Fibroblast of skin of scalp (primary cell): ENCODE results near the gene ROM1. TPM values are rescaled to one million over a fixed set of nuclear protein-coding genes. Genes with fewer than 3 reads are reported as not detected.
"Not testable (repeated sequence)": the region's sequence is repeated elsewhere in the genome, so short reads cannot be mapped to it uniquely, and the experiment has no call there.

Experiments used
- DNase-seq: peaks from one replicate; pipeline ENCODE4 v3.0.0-alpha.2; 2013
- polyA plus RNA-seq, 2 experiments: library from polyadenylated mRNA; unstranded; fragments of 120-200 nt; gene quantifications; one replicate each; pipeline ENCODE4 v1.2.1, GENCODE V29; 2013; ENCODE audit not compliant: insufficient read length in 2 of 2

The ROM1 gene, protein sequence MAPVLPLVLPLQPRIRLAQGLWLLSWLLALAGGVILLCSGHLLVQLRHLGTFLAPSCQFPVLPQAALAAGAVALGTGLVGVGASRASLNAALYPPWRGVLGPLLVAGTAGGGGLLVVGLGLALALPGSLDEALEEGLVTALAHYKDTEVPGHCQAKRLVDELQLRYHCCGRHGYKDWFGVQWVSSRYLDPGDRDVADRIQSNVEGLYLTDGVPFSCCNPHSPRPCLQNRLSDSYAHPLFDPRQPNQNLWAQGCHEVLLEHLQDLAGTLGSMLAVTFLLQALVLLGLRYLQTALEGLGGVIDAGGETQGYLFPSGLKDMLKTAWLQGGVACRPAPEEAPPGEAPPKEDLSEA
- polyA plus RNA-seq (2013, experiment 1 of 2; ENCODE audit: insufficient read length): 2.4 TPM
- 2.9 TPM for polyA plus RNA-seq (2013, experiment 2 of 2; ENCODE audit: insufficient read length)

DNA sequence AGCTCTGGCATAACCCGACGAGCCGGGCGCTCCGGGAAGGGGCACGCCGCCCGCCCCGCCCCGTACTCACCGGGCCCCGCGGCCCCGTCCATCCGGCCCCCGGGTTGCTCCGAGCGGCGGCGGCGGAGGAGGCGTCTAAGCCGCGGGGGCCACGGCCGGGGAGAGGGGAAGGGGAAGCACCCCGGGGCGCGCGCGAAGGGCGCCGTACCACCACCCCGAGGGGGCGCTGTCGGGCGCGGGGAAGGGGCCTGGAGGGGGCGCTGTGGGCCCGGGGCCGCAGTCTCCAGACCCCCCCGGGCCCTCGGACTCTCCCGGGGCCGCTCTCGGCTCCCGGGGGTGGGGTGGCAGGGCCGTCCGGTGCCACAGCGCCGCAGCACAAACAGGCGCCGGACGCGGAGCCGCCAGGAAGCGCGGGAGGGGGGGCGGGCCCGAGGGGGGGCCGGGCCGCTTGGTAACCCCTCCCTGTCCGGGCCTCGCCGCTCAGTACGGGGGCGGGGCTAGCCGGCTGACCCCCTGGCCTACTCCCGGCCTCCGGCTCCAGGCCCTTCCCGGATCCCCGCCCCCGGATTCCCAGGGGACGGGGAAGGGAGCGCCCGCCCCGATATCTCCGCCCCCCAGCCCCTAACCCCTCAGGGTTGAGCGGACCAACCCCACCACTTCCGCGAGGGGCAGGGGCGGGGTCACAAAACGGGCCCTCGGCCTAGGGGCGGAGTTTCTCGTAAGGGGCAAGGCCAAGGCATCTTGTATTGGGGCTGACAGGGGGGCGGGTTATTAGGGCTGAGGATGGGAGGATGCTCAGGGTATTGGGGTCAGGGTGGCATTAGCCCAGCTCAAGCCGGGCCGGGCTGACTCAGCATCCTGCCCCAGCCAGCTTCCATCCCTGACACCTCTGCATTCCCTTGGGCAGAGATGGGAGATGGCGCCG, at the start of gene ROM1, which contains the start of gene EML3:
ROM1 (plus strand) TSS at position 892 of the 925 bp plus-strand sequence; CDS start at position 917, 25 bp downstream.
EML3 (minus strand) TSS at position 410 of the 925 bp plus-strand sequence; CDS start at position 92, 318 bp downstream.
- DNase-seq: peak; percentile 88

DNA sequence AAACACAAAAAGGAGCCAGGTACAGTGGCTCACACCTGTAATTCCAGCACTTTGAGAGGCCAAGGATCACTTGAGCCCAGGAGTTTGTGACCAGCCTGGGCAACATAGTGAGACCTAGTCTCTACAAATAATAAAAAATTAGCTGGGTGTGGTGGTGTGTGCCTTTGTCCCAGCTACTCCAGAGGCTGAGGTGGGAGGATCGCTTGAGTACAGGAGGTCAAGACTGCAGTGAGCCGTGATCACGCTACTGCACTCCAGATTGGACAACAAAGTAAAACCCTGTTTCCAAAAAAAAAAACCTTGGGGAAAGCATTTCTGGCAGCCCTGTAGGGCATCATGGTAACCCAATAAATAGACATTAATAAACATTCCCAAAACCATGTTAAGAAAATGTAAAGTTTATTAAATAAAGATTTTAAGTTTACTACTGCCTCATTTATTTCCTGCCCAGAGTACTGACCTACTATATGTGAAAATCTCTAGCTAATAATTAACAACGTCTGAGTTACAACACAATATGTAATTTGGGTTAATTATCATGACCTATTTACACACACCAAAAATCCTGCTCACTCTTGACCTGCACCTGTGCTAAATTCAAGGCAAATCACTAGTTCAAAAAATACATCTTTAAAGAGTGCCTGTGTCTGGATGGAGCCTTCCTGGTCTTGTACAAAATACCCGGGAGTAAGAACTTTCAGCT, 47.8 kb upstream of the ROM1 start:
- DNase-seq: no peak

DNA sequence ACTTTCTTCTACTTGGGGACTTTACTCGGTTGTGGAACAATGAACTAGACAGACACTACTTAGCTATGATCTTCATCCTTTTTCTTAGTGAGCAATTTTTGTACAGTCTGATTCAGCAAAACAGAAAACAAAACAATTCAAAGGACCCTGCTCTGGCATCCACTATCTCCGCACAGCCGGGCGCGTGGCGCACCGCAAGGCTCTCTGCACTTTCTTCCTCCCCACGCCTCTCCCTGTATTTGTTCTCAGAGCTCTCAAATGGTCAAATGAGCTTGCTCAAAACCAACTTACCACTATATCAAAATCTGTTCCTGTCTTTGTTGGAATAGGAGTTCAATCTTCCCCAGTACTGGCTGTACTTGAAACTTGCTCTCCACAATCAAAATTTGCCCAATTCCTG, 46.8 kb upstream of the ROM1 start:
- DNase-seq: no peak

DNA sequence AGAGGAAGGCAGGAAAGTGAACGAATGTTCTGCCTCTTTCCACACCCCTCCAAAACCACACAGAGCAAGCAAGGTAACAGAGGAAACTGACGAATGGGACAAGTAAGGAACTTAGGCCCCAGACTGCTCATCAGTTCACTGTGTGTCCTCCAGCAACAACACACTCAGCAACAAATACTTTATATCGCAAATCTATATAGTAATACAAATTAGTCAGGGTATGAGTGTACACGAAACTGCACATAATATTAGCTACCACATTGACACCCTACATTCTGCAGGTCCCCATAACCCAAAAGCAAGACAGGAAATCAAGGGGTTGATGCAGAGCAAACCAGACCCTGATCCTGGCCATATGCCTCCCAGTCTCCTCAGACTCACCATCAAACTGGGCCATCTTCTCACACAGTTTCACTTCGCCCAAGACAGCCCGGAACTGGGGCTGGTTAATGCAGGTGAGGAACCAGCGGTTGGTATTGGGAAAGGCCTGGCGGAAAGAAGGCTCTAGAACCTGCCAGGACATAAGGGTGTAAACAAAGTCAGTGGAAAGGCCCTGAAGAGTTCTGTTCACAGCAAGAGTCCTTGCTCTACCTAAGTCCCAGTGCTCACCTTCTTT, 45.9 kb upstream of the ROM1 start:
- no peak for DNase-seq

DNA sequence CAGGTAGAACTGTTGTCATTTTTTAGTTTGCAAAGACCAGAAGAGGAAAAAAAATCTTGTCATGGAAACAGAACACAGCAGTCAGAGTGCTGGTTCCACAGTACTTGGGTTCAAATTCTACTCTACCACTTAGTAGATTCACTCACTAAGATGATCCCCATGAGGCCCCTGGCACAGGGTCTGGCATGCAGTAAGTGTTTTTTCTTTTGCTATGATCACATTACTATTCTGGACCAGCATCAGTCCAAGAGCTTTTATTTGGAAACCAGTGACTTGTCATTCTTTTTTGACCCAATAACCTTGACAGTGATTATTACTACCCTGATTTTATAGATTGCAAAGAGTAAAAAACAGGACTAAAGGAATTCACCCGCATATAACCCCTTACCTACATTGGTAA, 43.4 kb upstream of the ROM1 start:
- DNase-seq: no peak

DNA sequence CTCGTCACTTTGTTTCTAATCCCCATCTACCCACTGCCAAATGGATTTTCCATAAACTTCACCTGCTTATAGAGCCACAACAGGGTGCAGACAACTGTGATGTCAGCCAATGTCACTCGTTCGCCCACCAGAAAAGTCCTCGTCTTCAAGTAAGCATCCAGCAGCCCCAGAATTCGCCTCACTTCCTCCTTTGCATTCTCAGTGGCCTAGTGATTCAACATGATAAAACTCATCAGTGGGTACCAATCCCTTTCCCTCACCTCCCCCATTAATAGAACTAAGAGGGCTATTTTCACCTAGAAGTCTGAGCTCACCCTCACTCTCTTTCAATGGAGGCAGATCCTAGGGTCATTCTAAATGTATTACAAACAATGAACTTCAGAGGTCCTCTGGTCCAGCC, 42.2 kb upstream of the ROM1 start:
- not testable (repeated sequence) for DNase-seq

DNA sequence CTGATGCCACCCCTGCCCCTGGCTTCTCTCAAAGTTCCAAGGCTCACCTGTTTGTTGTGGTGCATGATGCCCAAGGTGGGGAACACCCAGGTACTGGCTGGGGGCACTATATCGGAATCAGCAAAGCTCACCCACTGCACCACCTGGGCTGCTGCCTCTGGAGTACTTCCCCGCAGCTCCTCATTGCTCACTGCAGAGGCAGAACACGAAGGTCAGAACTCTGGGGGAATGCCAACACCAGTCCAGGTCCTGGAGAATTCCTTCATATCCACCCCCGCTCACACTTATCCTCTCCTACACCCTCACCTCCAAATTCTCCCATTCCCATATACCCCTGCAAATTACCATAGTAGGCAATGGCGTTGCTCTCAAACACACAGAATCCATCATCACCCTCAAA, 41.6 kb upstream of the ROM1 start:
- DNase-seq: not testable (repeated sequence)

DNA sequence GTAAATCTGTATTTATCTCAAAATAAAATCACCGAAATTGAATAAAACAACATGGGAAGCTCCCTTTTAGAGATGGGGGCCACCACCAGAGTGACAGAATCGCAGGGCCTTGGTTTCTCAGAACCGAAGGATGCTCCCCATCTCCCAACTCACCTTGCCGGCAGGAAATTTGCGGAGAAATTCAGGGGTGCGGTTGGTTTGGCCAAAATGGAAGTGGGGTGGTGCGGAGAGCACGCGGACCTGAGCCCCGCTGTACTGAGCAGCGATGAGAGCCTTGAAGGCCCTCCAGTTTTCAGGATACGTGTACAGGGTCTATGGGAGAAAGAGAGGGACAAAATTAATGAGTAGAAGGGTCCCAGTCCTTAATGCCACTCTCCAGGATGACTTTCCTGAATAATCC, 40.6 kb upstream of the ROM1 start:
- no peak for DNase-seq

DNA sequence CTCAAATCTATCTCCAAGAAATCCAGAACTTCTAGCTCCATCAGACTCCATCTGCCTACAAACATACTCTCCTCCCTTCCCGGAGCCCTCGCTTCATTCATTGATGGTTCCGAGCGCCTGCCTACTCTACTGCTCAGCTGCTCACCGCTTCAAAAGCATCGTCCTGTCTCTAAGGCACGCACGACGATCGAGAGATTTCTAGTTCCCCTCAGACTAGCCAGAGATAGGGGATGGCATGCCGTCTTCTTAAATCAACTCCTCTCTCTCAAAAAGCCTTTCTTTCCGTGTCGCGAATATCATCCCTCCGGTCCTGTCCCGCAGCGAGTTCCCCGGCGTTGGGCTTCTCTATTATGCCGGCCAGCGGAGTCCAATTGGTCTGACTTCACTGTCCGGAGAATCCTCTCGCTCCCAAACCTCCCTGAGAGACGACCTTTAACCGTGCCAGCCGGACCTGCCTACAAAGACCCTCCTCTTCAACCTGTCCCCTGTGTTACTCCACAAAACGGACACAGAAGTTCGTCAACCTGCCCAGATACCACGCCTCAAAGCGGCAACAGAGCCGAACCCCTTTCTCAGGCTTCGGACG, 40.0 kb upstream of the ROM1 start:
- DNase-seq: no peak

DNA sequence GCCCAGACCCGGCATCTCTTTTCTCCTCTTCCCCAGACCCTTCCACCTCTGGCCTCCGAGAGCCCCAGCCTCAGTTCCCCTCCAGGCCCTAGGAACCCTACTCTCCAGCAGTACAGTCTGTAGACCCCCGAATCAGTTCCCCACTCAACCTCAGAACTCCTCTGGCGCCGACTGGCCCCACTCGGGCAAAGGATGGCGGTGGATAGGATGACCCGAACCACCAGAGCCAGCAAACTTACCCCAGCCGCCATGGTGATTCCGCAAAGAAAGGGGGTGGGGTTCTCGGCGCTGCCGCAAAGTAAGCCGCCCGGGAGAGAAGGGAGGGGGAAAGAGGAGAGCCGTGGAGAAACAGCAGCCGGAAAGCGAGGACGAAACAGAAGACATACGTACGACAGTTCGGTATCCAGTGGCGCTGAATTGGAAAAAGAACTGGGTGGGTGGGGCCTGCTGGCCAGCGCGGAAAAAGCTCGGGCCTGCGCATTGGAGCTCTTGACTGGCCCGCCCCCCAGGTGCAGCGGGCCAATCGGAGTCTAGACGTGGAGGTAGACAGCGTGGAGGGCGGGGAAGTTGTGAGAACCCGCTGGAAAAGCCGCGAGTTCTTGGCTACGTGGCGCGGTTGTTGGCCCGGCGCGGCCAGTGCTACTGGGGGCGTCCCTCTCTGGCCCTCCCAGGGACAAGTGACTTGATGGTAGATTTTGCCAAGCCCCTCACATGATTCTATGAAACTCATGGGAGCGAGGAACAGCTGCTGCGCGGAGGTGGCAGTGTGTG, 39.3 kb upstream of the ROM1 start, which contains the start of gene EEF1G:
EEF1G (minus strand) TSS at position 300 of the 771 bp plus-strand sequence; CDS start at position 251, 49 bp downstream.
- DNase-seq: peak; percentile 100

DNA sequence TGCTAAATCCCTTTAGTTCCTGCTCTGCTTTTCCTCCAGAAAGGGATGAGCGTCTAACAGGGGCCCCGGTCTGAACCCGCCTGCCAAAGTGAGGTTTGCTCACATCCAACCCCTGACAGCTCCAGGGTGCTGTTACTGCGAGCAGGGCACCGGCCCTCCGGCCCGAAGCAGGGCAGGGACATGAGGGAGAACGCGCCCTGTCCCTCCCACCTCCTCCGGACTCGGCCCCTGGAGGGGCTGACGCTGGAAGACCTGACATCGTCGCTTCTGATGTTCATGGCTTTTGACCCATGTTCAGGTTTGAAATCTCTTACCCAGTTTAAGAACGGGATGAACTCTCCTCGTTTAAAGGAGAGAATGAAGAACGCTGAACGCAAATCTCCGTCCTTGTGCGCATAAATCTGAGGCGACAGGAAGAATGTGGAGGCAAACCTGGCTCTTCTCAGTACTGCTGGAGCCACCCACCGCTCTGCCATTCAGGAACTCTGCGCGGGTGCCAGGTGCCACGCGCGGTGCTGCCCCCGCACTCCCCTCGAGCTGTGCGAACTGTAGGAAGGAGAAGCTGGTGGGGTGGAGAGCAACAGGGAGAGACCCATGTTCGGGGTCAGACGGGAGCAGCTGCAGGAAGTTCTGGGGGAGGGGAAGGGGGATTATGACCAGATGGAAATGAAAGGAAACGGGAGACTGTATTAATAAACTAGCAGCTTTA, 38.5 kb upstream of the ROM1 start:
- DNase-seq: peak; percentile 30

DNA sequence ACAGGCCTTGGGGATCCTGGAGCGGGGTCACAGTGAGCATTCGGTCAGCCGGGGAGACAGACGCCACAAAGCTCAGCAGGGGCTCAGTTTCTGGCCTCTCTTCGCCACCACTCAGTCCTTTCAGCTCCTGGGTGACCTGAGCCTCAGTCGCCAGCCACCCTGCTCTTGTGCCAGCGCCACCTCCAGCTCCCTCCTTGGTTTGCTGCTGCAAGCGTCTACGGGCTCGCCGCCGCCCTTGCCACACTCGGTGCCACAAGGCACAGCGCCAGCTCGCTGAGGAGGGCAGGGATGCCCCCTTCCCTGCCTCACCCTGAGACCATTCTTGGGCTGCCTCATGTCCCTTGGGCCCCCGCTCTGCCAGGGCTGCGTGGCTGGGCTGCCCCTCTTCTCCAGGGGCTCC, 37.9 kb upstream of the ROM1 start:
- no peak for DNase-seq

DNA sequence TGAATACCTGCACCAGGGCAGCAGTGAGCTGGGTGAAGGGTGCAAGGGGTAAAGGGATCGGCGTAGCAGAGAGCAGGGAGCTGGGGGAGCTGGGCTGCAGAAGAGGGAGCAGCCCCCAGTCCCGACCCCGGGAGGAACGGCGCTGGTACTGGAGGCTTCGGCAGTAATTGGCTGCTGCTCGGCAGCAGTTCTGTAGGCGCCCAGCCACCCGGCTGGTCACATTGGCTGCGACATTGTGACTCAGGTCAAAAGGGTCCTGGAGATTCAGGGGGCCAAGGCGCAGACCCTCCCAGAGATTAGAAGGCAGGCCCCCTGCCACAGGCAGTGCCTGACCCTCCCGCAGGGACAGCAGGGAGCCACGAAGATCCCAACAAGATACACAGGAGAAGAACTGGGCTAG, 37.2 kb upstream of the ROM1 start:
- DNase-seq: no peak

DNA sequence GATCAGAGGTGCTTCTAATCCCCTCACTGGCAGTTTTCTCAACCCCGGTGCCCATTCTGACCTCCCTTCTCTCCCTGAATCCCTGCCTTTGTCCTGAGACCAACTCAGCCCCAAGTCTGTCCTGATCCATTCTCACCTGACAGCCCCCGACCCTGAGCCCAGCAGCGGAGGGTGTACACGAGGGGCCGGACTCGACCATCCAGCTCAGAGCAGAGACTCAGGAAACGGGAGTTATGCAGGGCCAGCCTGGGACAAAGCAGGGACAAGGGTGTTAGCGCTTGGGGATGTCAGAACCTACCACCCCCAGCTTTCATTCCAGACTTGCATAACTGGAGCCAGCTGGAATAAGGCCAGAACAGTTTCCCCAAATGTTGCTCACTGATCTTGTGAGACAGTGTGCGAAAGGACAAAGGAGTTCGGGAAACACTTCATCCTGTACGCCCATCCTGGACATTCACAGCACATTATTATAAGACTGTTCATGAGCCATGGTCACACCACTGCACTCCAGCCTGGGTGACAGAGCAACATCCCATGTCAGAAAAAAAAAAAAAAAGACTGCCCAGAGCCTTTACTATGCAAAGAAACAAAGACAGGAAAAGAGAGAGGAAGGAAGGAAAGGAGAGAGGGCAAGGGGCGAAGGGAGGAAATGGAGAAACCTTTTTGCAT, 35.9 kb upstream of the ROM1 start:
- DNase-seq: no peak

DNA sequence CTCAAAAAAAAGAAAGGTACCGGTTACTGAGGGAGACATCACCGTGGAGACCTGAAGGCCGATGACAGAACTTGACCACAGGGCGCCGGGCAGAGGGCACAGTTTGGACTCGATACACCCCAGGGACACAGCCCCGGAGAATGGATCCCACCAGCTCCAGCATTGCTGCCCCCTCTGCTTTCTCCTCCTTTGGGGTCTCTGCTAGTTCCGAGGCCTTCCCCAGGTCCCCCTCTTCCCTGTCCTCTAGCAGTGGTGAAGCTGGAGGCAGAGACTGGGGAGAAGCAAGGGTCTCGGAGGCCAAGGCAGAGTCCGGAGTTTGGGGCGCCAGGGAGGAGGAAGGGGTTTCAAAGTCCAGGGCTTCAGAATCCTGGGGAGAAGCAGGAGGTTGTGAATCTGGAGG, 34.5 kb upstream of the ROM1 start:
- no peak for DNase-seq

DNA sequence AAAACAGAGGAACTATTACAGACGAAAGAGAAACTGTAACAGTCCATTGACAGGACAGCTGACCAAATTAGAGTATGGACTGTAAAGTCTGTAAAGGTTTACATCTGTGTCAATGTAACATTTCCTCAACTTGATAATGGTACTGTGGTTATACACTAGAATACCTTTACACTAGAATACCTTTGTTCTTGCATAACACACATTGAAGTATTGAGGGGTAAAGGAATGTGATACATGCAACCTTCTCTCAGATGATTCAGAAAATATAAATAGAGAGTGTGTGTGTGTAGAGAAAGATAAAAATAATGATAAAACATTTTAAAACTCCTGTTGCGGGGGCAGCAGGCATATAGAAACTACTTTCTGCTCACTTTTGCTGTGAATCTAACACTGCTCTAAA, 33.8 kb upstream of the ROM1 start:
- no peak for DNase-seq

DNA sequence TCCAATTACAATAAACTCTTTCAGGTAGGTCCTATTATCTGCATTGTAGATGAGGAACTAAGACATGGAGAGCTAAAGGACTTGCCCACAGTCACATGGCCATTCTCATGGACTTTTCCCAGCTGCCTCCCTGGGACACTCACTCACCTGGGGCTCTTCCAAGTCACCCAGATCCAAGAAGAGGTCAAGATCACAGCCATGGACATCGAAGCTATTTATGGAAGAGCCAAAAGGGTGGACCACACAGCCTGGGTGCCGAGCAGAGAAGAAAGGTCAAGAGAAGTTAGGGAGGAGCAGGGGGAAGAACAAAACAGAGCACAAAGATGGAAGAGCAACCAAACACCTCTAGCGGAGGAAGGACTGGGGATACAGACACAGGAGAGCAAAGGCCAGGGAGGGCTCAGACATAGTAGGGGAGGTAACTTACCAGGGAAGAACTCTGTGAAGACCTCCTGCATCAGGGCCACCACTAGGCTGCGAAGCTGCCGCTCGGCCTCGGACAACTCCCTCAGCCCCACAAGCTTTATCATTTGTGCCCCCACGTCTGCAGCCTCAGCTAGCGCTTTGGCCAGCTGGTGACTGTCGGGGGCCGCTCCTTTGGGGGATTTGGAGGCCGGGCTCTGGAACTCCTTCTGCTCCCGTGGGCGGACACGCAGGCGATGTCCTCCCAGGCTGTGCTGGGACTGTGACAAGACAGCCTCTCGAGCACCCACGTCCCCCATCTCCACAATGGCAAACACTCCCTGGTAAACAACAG, 31.9 kb upstream of the ROM1 start:
- DNase-seq: no peak

DNA sequence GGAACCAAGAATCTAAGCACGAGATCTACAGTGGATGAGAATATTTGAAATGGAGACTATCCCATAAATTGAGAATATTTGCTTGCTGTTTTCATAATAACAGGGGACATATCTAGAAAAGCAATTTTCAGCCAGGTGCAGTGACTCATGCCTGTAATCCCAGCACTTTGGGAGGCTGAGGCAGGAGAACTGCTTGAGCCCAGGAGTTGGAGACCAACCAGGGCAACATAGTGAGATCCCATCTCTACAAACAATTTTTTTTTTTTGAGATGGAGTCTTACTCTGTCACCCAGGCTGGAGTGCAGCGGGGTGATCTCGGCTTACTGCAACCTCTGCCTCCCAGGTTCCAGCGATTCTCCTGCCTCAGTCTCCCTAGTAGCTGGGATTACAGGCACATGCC, 31.3 kb upstream of the ROM1 start:
- not testable (repeated sequence) for DNase-seq

DNA sequence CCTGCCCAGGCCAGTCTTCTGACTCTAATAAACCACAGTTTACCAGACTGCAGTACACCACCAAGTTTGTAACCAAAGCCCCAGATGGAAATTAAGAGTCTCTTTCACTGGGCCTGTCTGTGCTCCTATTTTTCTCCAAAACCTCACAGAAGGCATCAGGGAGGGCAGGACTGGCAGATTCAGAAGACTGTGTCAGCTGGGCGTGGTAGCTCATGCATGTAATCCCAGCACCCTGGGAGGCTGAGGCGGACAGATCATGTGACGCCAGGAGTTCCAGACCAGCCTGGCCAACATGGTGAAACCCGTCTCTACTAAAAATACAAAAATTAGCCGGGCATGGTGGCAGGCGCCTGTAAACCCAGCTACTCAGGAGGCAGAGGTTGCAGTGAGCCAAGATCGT, 27.7 kb upstream of the ROM1 start:
- not testable (repeated sequence) for DNase-seq
